ENCODE data around the gene SUSD5. TPM values are rescaled to one million over a fixed set of nuclear protein-coding genes. Genes with fewer than 3 reads are reported as not detected.

Gene SUSD5
- total and polyA plus RNA-seq, 2 of the 13 experiments (the other 11 are each of a cell fraction or from before 2014, with no cell fraction given) = not detected

DNA sequence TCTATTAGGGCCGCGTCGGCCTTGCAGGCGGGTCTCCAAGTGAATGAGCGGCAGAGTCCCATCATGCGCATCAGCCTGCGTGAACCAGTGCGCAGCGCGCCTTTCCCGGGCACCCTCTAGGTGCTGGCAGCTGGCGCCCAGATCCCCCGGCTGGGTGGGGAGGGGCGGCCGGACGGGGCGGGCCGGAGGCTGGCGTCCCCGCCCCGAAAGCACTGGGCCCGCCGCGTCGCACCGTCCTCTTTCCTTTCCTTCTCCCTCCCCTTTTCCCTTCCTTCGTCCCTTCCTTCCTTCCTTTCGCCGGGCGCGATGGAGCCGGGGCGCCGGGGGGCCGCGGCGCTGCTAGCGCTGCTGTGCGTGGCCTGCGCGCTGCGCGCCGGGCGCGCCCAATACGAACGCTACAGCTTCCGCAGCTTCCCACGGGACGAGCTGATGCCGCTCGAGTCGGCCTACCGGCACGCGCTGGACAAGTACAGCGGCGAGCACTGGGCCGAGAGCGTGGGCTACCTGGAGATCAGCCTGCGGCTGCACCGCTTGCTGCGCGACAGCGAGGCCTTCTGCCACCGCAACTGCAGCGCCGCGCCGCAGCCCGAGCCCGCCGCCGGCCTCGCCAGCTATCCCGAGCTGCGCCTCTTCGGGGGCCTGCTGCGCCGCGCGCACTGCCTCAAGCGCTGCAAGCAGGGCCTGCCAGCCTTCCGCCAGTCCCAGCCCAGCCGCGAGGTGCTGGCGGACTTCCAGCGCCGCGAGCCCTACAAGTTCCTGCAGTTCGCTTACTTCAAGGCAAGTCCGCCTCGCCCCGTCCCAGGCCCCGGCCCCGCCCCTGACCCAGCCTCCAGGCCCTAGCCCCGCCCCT, 104.6 kb downstream of the SUSD5 start, which contains the start of gene CRTAP:
TSS of gene CRTAP (plus strand) at position 243 of the 850 bp plus-strand sequence. CDS start at position 307, 64 bp downstream.
- H3K4me2 ChIP-seq (ENCODE audit: low read depth, low read length) = peak within 1 kb of the TSS; percentile 90
- peaks cover 2% of the 10 kb centered on the region for H3K79me2 ChIP-seq (ENCODE audit: insufficient read depth, low read length)
- H3K9me3 ChIP-seq (ENCODE audit: low read length) = no peaks in the 10 kb centered on the region
- no TSS peak for BruUV-seq (replicated peaks)
- ChIA-PET POLR2A (interaction anchor here (0.7 to 2.0 kb wide), 4 partner anchors 13 to 56 kb away, joined by 3 to 13 read pairs (median 6); partner anchors contain the start of genes GLB1 and TMPPE), CTCF (ENCODE audit: low intra/inter-chr PET ratio, low total read pairs) (no interaction called here)
- ATAC-seq (peak; percentile 95), FAIRE-seq (no peak), DNase-seq (ENCODE audit: low spot score) (peak; percentile 81)
- no peaks in the 10 kb centered on the region for H4K20me1 ChIP-seq (ENCODE audit: insufficient read depth, low read length)
- peaks cover 31% of the 10 kb centered on the region for H3K4me1 ChIP-seq (ENCODE audit: insufficient read depth, low read length)
- no peaks in the 10 kb centered on the region; a peak in 1 of 5 replicates for H3K36me3 ChIP-seq (replicated peaks in 1 of 2; ENCODE audit: control insufficient read depth in 1 of 2, insufficient read depth in 2 of 2, low read length in 2 of 2)
- peak within 1 kb of the TSS; percentile 72 for H2AFZ ChIP-seq (ENCODE audit: low read length)
- WGBS (ENCODE audit: low lambda C conversion rate) = under 1% methylated on average over 31 of the region's 98 CpGs
- H3K4me3 ChIP-seq (replicated peaks in 1 of 3; ENCODE audit: insufficient read depth in 1 of 3, low read depth in 2 of 3, low read length in 3 of 3) = peak within 1 kb of the TSS; percentile 78 to 94 (median 90)
- intact Hi-C loops (cut with micrococcal nuclease; ENCODE audit: unreplicated experiment) (loop anchor here (2.0 kb wide), 1 partner anchor 17 kb away; the partner anchor contains the start of genes GLB1 and TMPPE), in situ Hi-C loops (cut with HindIII; ENCODE audit: extremely low pct_ligation_motif_present, low pct_unique_long_range_greater_than_20kb) (no loop called here)
- H3K9ac ChIP-seq (ENCODE audit: insufficient read depth, low read depth, low read length) = peak within 1 kb of the TSS; percentile 92
- peak within 1 kb of the TSS; percentile 93 for H3K27ac ChIP-seq (ENCODE audit: extremely low read length, insufficient read depth, low read length)
- H3K27me3 ChIP-seq (ENCODE audit: control insufficient read depth in 1 of 2, insufficient read depth in 2 of 2, low read length in 2 of 2) = no peaks in the 10 kb centered on the region; a peak in 2 of 5 replicates
- TF ChIP-seq, protein P1, sequence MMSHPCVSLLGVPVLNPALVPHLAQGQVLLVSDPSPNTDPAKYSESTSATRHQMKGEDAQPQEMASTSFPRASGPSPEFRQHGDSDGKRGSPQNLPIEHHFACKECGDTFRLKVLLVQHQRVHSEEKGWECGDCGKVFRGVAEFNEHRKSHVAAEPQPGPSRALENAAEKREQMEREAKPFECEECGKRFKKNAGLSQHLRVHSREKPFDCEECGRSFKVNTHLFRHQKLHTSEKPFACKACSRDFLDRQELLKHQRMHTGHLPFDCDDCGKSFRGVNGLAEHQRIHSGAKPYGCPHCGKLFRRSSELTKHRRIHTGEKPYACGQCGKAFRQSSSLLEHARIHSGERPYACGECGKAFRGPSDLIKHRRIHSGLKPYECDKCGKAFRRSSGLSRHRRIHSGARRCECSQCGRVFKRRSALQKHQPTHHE (CRISPR knock-in tag; IDR thresholded peaks at IDR 0.05; ENCODE audit: borderline replicate concordance) = peak; percentile 56; the same call in 1 of the 2 replicates
- TF ChIP-seq RAD51 (IDR thresholded peaks at IDR 0.05; ENCODE audit: borderline replicate concordance) (no peak), CEBPG (CRISPR knock-in tag; IDR thresholded peaks at IDR 0.05) (no peak), ZNF441 (CRISPR knock-in tag; IDR thresholded peaks at IDR 0.05; ENCODE audit: borderline replicate concordance) (0 out of 2 replicates have a peak, but pooled peaks have one; percentile 27), ZNF567 (CRISPR knock-in tag; IDR thresholded peaks at IDR 0.05; ENCODE audit: borderline replicate concordance) (0 out of 2 replicates have a peak, but pooled peaks have one; percentile 63), ZNF235 (CRISPR knock-in tag; IDR thresholded peaks at IDR 0.05; ENCODE audit: borderline replicate concordance) (no peak), ZMYM4 (CRISPR knock-in tag; IDR thresholded peaks at IDR 0.05) (peak; percentile 71; the same call in 1 of the 2 replicates), ZNF616 (CRISPR knock-in tag; IDR thresholded peaks at IDR 0.05; ENCODE audit: low read depth) (peak; percentile 94), ZNF788 (CRISPR knock-in tag; IDR thresholded peaks at IDR 0.05; ENCODE audit: borderline replicate concordance) (peak; percentile 41; the same call in 1 of the 2 replicates), ZBTB7B (CRISPR knock-in tag; IDR thresholded peaks at IDR 0.05) (0 out of 2 replicates have a peak, but pooled peaks have one; percentile 14)
- TF ChIP-seq, protein P2, sequence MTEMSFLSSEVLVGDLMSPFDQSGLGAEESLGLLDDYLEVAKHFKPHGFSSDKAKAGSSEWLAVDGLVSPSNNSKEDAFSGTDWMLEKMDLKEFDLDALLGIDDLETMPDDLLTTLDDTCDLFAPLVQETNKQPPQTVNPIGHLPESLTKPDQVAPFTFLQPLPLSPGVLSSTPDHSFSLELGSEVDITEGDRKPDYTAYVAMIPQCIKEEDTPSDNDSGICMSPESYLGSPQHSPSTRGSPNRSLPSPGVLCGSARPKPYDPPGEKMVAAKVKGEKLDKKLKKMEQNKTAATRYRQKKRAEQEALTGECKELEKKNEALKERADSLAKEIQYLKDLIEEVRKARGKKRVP (CRISPR knock-in tag; IDR thresholded peaks at IDR 0.05) = no peak
- TF ChIP-seq, protein P3, sequence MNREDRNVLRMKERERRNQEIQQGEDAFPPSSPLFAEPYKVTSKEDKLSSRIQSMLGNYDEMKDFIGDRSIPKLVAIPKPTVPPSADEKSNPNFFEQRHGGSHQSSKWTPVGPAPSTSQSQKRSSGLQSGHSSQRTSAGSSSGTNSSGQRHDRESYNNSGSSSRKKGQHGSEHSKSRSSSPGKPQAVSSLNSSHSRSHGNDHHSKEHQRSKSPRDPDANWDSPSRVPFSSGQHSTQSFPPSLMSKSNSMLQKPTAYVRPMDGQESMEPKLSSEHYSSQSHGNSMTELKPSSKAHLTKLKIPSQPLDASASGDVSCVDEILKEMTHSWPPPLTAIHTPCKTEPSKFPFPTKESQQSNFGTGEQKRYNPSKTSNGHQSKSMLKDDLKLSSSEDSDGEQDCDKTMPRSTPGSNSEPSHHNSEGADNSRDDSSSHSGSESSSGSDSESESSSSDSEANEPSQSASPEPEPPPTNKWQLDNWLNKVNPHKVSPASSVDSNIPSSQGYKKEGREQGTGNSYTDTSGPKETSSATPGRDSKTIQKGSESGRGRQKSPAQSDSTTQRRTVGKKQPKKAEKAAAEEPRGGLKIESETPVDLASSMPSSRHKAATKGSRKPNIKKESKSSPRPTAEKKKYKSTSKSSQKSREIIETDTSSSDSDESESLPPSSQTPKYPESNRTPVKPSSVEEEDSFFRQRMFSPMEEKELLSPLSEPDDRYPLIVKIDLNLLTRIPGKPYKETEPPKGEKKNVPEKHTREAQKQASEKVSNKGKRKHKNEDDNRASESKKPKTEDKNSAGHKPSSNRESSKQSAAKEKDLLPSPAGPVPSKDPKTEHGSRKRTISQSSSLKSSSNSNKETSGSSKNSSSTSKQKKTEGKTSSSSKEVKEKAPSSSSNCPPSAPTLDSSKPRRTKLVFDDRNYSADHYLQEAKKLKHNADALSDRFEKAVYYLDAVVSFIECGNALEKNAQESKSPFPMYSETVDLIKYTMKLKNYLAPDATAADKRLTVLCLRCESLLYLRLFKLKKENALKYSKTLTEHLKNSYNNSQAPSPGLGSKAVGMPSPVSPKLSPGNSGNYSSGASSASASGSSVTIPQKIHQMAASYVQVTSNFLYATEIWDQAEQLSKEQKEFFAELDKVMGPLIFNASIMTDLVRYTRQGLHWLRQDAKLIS (CRISPR knock-in tag; IDR thresholded peaks at IDR 0.05) = no peak
- TF ChIP-seq, protein P4, sequence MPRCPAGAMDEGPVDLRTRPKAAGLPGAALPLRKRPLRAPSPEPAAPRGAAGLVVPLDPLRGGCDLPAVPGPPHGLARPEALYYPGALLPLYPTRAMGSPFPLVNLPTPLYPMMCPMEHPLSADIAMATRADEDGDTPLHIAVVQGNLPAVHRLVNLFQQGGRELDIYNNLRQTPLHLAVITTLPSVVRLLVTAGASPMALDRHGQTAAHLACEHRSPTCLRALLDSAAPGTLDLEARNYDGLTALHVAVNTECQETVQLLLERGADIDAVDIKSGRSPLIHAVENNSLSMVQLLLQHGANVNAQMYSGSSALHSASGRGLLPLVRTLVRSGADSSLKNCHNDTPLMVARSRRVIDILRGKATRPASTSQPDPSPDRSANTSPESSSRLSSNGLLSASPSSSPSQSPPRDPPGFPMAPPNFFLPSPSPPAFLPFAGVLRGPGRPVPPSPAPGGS (CRISPR knock-in tag; IDR thresholded peaks at IDR 0.05) = peak; percentile 65; the same call in 1 of the 2 replicates
- TF ChIP-seq, protein P5, sequence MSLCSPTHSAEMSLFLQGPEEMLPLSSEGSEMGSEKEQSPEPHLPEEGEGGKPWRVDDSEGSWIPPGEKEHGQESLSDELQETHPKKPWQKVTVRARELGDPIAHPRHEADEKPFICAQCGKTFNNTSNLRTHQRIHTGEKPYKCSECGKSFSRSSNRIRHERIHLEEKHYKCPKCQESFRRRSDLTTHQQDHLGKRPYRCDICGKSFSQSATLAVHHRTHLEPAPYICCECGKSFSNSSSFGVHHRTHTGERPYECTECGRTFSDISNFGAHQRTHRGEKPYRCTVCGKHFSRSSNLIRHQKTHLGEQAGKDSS (CRISPR knock-in tag; IDR thresholded peaks at IDR 0.05; ENCODE audit: borderline replicate concordance, low read depth) = peak; percentile 99
